ENCODE measurements around the gene FOXN3.

- no peak for TF ChIP-seq CTCF (conservative IDR thresholded peaks at IDR 0.05 in 1 of 2, IDR thresholded peaks at IDR 0.05 in 1 of 2; ENCODE audit: low read depth in 1 of 2, low read length in 2 of 2)
- TF ChIP-seq EZH2 (IDR thresholded peaks at IDR 0.05; ENCODE audit: low read length, missing control alignments): no peak
These were observed 33.9 kb downstream of the FOXN3 start for GRCh38 chr14:89382901-89383845.
